Measurements from ENCODE around the gene MADD.
A peak's percentile ranks its signal among the peaks of the same experiment; 100 is the strongest.

The MADD gene

GRCh38 chr11:47276923-47277322 lies 7.0 kb downstream of the MADD start:
- DNase-seq (ENCODE audit: low read depth in 1 of 2, low spot score in 1 of 2), result peak in 1 of 2 experiments; percentile 17
- H3K27me3 ChIP-seq (ENCODE audit: insufficient read depth, poor library complexity, severe bottlenecking), result no peaks in the 10 kb centered on the region
- no peak overlapping the region for H3K4me3 ChIP-seq (replicated peaks; ENCODE audit: insufficient read depth, low read length)
- no peak overlapping the region for H3K27ac ChIP-seq (replicated peaks)
- no peak for TF ChIP-seq REST (IDR thresholded peaks at IDR 0.05; ENCODE audit: insufficient replicate concordance, low read depth)
- TF ChIP-seq CTCF (IDR thresholded peaks at IDR 0.05; ENCODE audit: insufficient read depth, low read length), result no peak
- TF ChIP-seq GABPA (IDR thresholded peaks at IDR 0.05; ENCODE audit: low read depth), result no peak
- TF ChIP-seq SPI1 (IDR thresholded peaks at IDR 0.05; ENCODE audit: borderline replicate concordance, low read depth), result no peak
- TF ChIP-seq POLR2AphosphoS5 (IDR thresholded peaks at IDR 0.05; ENCODE audit: low read depth), result no peak

GRCh38 chr11:47278058-47278457 lies 8.1 kb downstream of the MADD start:
- H3K27ac ChIP-seq (replicated peaks), result no peak overlapping the region

GRCh38 chr11:47278769-47279168 lies 8.8 kb downstream of the MADD start:
- no peak for TF ChIP-seq CTCF (IDR thresholded peaks at IDR 0.05; ENCODE audit: insufficient read depth, low read length)
- TF ChIP-seq GABPA (IDR thresholded peaks at IDR 0.05; ENCODE audit: low read depth), result no peak
- TF ChIP-seq SPI1 (IDR thresholded peaks at IDR 0.05; ENCODE audit: borderline replicate concordance, low read depth), result no peak
- no peak for TF ChIP-seq POLR2AphosphoS5 (IDR thresholded peaks at IDR 0.05; ENCODE audit: low read depth)
- TF ChIP-seq REST (IDR thresholded peaks at IDR 0.05; ENCODE audit: insufficient replicate concordance, low read depth), result no peak
- Histone ChIP-seq H3K27ac (replicated peaks) (no peak overlapping the region), H3K4me3 (replicated peaks; ENCODE audit: insufficient read depth, low read length) (no peak overlapping the region), H3K27me3 (ENCODE audit: insufficient read depth, poor library complexity, severe bottlenecking) (no peaks in the 10 kb centered on the region)
- DNase-seq (ENCODE audit: low read depth in 1 of 2, low spot score in 1 of 2), result no peak

More at GRCh38 chr11:47278058-47278457, 8.1 kb downstream of the MADD start:
- no peak for DNase-seq (ENCODE audit: low read depth in 1 of 2, low spot score in 1 of 2)
- TF ChIP-seq REST (IDR thresholded peaks at IDR 0.05; ENCODE audit: insufficient replicate concordance, low read depth), result no peak
- TF ChIP-seq GABPA (IDR thresholded peaks at IDR 0.05; ENCODE audit: low read depth), result no peak
- TF ChIP-seq SPI1 (IDR thresholded peaks at IDR 0.05; ENCODE audit: borderline replicate concordance, low read depth), result no peak
- TF ChIP-seq CTCF (IDR thresholded peaks at IDR 0.05; ENCODE audit: insufficient read depth, low read length), result no peak
- no peak for TF ChIP-seq POLR2AphosphoS5 (IDR thresholded peaks at IDR 0.05; ENCODE audit: low read depth)
- no peak overlapping the region for H3K4me3 ChIP-seq (replicated peaks; ENCODE audit: insufficient read depth, low read length)
- no peaks in the 10 kb centered on the region for H3K27me3 ChIP-seq (ENCODE audit: insufficient read depth, poor library complexity, severe bottlenecking)
